NCI-H69 (cell line): ENCODE results near the gene GJB3.
"Not testable (repeated sequence)": the region's sequence is repeated elsewhere in the genome, so short reads cannot be mapped to it uniquely, and the experiment has no call there.

Source experiments
- DNase-seq: peaks from one replicate; lab custom pipeline; 2025; lab: John Stamatoyannopoulos, UW

GJB3 gene

GRCh38 chr1:34786521-34787325 is 5.7 kb downstream of the GJB3 start:
- DNase-seq, result peak; percentile 74

- DNase-seq, result peak; percentile 35
These were observed 6.7 kb downstream of the GJB3 start for GRCh38 chr1:34787461-34788420.

GRCh38 chr1:34790985-34791384 is 10.0 kb downstream of the GJB3 start:
- no peak for DNase-seq

DNA sequence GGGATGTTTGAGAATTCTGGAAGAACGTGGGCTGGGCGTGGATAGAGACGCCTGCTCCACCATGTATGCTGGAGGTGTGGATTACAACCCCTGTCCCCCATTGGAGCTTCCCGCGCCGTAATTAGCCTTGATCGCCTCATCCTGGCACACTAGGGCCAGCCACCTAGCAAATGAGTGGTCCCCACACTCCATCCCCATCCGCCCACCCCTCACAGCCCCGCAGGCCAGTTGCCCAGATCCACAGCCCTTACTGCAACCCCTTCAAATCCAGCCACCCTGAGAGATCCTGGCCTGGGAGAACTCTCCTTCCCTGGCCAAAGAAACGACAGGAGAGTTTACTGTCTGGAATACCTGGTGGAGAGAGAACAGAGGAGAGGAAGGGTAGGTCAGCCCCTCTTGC is 11.4 kb downstream of the GJB3 start:
- no peak for DNase-seq

- DNase-seq, result peak; percentile 44
These were observed 12.1 kb downstream of the GJB3 start, which contains the start of gene GJA4 for GRCh38 chr1:34792868-34793727. GJA4 (plus strand) TSS chr1:34792999; CDS start chr1:34794214, 1,215 bp downstream.

GRCh38 chr1:34794001-34794789 is 13.2 kb downstream of the GJB3 start:
- peak; percentile 4 for DNase-seq

DNA sequence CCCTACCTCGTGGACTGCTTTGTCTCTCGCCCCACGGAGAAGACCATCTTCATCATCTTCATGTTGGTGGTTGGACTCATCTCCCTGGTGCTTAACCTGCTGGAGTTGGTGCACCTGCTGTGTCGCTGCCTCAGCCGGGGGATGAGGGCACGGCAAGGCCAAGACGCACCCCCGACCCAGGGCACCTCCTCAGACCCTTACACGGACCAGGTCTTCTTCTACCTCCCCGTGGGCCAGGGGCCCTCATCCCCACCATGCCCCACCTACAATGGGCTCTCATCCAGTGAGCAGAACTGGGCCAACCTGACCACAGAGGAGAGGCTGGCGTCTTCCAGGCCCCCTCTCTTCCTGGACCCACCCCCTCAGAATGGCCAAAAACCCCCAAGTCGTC is 13.8 kb downstream of the GJB3 start:
- no peak for DNase-seq

DNA sequence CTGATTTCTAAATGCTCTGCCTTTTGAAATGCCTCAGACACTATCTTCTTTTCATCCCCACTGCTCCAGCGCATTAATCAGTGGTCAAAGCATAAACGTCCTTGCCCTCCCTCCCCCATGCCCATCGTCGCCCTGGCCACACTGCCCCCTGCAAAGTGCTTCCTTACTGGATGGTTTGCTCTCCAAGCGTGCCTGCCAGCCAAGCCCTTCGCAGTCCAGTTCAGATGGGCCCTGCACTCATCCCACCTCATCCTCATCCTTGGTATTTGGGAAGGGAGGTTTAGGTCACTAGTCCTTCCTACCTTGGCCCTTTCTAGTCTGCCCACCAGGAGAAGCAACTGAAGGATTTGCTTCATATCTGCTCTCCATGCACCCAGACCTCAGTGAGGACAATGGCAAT is 14.9 kb downstream of the GJB3 start:
- no peak for DNase-seq

DNA sequence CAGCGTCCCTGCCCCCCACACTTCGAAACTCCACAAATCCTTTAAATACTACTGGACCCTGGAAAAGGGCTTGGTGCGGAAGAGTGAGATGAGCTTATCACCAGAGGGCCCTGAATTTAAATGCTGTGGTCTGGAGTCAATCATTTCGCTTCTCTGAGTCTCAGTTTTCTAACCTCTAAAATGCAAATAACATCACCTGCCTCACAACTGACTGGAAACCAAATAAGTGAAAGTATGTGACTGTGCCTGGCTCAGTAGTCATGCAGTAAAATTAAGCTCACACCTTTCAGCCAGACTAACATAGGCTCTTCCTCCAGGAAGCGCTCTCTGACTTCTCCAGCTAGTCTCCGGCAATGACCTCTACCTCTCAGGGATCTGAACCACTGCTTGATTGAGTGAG is 16.0 kb downstream of the GJB3 start:
- no peak for DNase-seq

DNA sequence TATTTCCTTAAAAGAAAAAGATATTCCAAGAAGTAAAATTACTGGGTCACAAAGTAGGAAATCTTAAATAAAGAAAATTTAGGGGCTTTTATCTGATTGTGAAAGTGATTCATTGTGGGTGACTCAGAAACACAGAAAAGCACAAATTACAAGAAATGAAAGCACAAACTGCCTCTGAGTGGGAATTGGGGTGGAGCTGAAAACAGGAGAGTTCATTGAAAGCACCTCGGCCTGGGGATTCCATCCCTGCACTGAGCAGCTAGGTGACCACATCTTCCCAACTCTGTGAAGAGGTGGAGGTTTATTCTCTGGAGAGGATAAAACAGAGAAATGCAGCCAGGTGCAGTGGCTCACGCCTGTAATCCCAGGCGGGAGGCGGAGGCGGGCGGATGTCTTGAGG is 19.2 kb downstream of the GJB3 start:
- no peak for DNase-seq

GRCh38 chr1:34803770-34804169 is 22.8 kb downstream of the GJB3 start:
- no peak for DNase-seq

DNA sequence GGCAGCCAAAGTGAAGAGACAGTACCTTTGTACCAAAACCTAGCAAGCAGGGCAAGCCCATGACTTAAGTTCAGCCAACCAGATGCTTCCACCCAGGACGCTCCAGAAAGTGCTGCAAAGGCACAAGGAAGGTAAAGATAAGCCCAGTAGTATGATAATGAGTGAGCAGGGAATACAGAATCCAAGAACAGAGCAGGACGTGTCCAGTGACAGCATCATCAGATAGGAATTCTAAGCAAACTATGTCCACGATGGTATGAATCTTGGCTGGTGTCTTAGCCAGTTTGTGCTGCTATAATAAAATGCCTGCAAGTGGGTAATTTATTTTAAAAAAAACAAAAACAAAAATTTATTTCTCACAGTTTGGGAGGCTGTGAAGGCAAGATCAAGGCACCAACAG is 25.4 kb downstream of the GJB3 start:
- no peak for DNase-seq

DNA sequence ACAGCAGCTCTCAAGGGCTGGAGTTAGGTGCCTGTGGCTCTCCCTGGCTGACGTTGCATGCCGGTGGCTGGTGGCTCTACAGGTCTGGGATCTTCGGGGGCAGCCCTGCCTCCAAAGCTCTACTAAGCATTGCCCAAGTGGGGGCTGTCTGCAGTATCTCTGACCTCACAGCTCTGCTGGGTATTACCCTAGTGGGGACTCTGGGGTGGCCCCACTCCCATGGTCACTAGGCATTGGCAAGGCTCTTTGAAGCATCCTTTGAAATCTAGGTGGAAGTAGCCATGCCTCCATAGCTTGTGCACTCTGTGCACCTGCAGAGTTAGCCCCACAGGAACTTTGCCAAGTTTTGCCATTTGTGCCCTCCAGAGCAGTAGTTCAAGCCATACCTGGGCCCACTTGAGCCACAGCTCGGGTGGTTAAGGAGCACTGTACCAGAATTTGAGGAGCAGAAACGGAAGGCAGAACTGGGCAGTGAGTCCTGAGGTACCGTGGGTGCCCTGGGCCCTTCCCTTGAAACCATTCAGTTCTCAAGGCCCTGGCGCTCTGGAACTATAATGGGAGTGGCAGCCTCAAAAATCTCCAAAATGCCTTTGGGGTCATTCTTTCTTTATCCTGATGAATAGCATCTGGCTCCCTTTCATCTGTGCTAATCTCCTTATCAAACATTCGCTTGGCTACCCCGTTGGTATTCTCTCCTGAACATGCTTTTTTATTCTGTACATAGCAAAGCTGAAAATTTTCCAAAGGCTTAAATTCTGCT is 27.2 kb downstream of the GJB3 start:
- no peak for DNase-seq

- DNase-seq, result not testable (repeated sequence)
These were observed 29.8 kb downstream of the GJB3 start for GRCh38 chr1:34810781-34811180.

GRCh38 chr1:34816332-34816731 is 35.3 kb downstream of the GJB3 start:
- no peak for DNase-seq

- DNase-seq, result no peak
These were observed 35.8 kb downstream of the GJB3 start for GRCh38 chr1:34816778-34817177.

DNA sequence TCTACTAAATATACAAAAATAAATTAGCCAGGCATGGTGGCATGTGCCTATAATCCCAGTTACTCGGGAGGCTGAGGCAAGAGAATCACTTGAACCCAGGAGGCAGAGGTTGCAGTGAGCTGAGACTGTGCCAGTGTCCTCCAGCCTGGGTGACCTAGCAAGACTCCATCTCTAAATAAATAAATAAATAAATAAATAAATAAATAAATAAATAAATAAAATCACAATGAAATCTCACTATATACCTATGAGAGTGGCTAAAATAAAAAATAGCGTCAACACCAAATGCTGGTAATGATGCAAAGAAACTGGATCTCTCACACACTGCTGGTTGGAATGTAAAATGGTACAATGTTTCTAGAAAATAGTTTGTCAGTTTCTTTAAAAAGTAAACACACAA is 37.8 kb downstream of the GJB3 start:
- DNase-seq, result not testable (repeated sequence)

DNA sequence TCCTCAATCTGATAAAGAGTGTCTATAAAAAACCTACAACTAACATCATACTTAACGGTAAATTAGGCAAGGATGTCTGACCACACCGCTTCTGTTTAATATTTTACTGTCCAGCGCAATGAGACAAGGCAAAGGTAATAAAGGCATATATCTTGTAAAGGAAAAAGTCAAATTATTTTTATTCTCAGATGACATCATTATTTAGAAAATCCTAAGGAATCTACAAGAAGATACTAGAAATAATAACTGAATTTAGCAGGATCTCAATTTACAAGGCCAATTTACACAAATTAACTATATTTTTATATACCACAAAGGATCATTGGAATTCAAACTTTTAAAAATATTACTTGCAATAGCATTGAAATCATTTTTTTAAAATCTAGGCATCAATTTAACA is 41.2 kb downstream of the GJB3 start:
- DNase-seq, result no peak

GRCh38 chr1:34824817-34825454 is 43.9 kb downstream of the GJB3 start:
- DNase-seq, result no peak
